GM18505 (cell line): Measurements from ENCODE around the gene AADACL2.
"Not testable (repeated sequence)": the region's sequence is repeated elsewhere in the genome, so short reads cannot be mapped to it uniquely, and the experiment has no call there.

Experiments used
- ATAC-seq: cut with Tn5 transposase; IDR thresholded peaks from one replicate; pipeline ENCODE4 v1.9.1; 2021; ENCODE audit not compliant: unreplicated experiment
- POLR2A ChIP-seq: IDR thresholded peaks from 4 replicates; pipeline ENCODE4 v1.6.1; 2011; ENCODE audit warnings: borderline replicate concordance; ENCODE audit not compliant: insufficient read depth, insufficient read length; ENCODE audit errors: extremely low read depth

The AADACL2 gene

DNA sequence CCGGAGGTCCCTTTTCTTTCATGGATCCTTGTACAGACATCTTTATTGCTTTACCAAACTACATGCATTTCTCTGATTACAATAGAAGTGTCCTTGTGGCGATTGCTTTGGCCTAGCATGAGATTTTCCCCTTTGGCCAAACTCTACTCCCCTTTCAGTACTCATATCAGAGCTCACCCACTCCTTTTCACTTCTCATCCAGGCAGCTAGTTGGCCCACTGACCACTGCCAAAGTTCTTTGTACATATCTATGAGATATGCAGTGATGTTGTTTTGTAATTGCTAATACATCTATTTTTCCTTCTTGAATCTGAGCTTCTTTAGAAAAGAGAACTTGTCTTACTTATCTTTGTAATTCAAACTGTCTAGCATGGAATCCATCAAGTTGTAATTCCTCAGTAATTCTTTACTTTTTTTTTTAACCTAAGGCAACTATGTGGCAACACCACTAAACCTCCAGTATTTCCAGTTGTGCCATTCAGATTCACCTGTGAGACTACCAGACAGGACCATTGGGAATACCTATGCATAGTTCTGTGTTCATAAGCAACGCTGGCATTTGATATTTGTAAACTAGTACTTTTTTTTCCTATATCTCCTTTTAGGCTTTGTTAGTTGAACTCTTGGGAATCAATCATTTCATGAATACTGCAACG lies 39.2 kb downstream of the AADACL2 start:
- no peak for ATAC-seq
- TF ChIP-seq POLR2A: no peak

DNA sequence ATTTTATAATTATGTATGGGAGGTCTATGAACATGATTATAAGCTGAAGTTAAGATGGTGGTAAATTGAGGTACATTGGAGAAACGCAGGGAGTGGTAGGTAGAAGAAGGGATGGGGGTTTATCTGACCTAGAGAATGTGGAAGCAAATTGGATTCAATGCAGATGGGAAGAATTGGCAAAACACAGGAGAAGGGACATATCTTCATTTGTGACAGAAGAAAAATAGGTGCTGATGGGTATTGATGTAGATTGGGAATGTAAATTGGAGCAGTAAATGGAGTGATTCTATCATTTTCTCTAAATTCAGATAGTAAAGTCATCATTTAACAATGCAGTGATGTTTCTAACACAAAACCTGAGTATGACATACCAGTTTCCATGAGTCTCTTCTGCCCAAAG lies 40.5 kb downstream of the AADACL2 start:
- TF ChIP-seq POLR2A: no peak
- no peak for ATAC-seq

DNA sequence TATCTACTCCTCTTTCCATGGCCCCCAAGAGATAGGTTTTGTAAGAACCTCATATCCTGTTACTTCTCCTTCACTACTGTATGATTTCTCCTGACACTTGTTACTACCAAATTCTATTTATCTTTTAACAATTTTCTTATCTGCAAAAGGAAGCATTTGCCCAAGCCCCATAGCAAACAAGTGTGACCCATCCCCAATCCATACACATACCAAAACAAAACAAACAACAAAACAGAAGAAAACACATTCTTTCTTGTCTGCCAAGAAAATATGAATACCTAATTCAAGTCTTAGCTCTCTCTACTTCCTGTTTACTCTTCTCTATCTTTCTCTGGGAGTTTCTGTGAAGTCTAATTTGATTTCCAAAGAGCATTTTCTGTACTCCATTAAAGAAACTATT lies 41.2 kb downstream of the AADACL2 start:
- no peak for ATAC-seq
- TF ChIP-seq POLR2A: no peak

DNA sequence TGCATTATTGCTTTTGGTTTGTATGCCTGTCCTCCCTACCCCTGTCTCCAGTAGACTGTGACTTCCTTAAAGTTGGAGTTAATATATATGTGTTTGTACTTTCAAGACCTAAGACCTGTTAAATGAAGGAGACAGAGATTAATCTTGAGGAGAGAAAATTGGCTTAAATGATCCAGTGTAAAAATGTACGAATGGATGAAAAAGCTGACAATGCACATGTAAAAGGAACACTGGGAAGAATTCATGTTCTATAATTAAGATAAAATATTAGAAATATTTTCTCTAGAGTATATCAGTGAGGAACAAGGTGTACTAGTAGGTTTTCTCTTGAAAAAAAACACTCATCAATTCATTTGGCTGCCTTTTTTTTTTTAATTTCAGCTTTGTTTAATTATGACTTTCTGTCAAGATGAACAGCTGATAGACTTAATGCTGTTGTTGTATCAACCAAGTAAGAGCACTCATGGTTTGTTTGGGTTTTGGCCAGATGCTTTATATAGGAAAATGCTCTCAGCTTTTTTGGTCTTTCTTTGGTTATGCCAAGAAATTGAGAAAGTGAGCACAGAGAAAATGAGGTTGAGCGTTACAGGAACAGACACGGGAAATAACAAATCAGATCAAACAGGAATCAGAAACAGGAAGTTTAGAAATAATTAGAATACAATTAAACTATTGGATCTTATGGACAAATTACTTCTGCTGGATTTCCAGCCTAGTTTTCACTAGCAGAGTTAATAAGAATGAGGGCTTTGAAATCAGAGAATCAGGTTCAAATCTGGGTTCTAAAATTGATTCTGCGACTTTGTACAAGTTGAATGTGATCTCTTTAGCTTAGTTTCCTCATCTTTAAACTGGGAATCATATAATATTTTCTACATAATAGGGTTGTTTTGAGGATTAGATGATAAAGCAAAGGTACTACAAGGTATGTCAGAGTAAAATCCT lies 41.9 kb downstream of the AADACL2 start:
- ATAC-seq: no peak
- no peak for TF ChIP-seq POLR2A

DNA sequence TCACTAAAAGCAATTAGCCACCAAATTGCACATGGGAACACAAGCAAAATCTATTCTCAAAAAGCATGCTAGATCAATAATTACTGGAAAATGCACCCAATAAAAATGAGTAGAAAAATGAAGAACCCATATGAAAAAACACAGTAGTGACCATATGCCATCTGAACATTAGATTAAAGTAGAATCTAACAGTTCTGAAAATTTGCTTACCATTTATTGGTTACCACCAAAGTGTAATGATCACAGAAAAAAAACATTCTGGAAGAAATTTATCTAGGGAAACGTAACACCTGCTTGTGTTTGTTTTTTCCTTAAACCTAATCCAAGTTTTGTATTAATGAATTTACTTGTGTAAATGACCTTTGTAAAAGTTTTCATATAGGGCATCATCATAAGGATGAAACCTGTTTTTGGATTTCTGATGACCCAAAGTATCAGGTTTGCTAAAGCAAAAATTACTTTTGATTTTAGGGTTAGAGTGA lies 42.6 kb downstream of the AADACL2 start:
- no peak for ATAC-seq
- no peak for TF ChIP-seq POLR2A

DNA sequence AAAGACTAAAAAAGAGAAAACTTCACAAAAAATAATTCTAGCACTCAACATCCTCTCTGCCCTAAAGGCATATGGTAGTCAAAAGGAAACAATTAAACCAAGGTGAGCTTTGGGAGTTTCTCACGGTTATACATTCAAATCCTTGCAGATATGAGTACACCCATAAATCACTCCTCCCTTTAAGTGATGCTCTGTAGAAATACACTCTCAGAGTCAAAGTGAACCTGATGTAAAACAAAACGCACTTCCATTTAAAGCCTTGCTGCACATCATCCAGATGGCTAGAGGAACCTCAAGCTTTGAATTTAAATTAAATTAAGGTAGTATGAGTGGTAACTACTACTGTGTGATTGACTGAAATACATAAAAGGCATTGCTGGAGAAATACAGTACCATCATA lies 44.2 kb downstream of the AADACL2 start:
- ATAC-seq: no peak

DNA sequence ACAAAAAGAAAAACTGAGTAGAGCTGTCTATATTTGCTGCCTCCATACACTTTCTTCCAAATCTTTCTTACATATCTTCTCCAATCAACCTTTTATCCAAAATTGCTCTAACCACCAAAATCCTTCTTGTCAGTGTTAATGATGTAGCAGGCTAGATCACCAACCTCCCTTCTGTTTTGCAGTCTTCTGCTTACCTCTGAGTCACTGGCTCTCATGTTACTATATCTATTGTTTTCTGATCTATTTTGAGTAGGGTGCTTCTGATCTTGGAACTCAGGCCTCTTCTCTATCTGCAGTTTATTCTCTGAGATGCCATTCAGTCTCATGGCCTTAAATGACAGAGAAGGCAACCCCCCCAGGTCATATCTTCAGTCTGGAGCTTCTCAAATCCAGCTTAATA lies 53.9 kb downstream of the AADACL2 start:
- ATAC-seq: no peak
- no peak for TF ChIP-seq POLR2A

More for the DNA sequence above, 44.2 kb downstream of the AADACL2 start:
- TF ChIP-seq POLR2A: no peak

DNA sequence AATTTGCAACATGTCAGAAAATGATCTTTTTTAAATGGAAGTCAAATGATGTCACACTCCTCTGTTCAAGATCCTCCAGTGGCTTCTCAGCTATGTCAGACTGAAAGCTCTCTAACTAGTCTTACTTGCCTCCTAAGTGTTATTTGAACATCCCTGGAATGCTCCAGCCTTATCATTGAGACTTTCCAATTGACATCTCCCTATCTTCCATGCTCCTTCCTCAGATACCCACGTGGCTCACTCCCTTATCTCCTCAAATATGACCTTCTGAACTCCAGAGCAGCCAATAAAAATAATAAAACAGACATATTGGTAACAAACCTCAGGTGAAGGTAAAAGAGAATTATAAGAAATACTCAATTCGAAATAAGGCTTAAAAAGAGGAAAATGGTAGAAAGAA lies 54.7 kb downstream of the AADACL2 start:
- no peak for TF ChIP-seq POLR2A
- no peak for ATAC-seq

DNA sequence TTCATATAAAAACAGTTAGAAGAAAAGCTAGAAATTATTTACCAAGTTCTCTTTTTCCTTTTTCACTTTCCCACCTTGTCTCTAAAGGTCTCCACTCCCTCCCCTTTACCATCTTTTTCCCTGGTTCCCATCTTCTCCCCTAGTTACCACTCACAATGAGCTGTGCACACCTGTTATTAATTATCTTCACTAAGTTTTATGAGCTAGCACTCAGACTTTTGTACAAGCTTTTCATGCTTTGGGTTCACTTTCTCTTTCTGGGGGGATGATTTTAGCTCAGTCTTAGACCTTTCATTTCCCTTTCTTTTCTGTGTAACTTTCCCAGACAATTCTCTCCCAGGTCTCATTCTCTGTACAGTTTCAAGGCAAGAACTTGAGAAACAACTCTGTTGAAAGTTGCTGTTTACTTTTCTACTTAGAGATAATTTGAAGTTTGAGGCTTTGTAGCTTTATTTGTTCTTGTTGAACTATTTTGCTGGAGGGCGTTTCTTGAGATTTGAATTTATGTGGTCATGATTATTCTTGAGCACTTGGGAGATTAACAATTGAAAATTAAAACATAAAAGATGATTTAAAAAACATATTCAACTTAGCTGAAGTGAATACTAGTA lies 56.2 kb downstream of the AADACL2 start:
- TF ChIP-seq POLR2A: no peak
- ATAC-seq: no peak

DNA sequence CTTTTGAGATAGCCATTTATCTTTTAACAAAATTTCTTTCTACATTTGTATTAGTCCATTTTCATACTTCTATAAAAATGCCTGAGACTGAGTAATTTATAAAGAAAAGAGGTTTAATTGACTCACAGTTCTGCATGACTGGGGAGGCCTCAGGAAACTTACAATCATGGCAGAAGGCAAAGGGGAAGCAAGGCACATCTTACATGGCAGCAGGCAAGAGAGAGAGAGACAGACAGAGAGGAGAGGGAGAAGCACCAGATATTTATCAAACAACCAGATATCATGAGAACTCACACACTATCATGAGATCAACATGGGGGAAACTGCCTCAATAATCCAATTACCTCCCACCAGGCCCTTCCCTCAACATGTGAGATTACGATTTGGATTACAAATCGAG lies 57.0 kb downstream of the AADACL2 start:
- not testable (repeated sequence) for ATAC-seq

DNA sequence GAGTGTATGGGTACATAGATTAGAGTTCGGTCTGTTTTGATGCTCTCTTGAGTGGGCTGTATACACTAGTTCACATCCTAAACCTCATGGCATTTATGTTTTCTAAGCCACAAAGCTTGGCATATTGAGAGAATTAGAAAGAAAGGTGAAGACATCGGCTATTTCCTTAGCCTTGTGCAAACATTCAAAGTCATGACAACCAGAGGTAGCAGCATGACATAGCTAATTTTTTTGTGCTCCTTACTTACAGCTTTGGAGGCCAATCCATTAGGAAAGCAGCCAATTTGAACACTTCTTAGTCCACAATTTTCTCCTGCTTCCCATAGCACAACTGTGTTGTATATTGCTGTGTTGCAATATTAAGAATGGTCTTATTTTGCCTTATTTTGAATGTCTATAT lies 58.7 kb downstream of the AADACL2 start:
- no peak for ATAC-seq
- no peak for TF ChIP-seq POLR2A

DNA sequence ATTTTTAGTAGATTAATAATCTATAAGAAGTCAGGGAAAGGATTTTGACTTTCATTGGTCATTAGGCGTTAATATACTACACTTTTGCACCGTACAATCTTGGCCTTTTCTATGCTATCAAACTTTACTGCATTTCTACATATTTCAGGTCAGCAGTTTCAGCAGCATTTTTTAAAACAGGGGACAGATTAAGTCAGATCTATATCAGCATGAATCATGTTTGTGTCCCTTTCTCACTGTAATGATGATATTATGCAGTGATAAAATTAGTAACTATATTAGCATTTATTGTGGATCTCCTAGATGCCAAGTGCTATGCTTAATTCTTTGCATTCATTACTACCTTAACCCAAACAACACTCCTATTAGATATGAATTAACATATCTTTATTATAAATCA lies 59.9 kb downstream of the AADACL2 start:
- ATAC-seq: no peak
- no peak for TF ChIP-seq POLR2A

DNA sequence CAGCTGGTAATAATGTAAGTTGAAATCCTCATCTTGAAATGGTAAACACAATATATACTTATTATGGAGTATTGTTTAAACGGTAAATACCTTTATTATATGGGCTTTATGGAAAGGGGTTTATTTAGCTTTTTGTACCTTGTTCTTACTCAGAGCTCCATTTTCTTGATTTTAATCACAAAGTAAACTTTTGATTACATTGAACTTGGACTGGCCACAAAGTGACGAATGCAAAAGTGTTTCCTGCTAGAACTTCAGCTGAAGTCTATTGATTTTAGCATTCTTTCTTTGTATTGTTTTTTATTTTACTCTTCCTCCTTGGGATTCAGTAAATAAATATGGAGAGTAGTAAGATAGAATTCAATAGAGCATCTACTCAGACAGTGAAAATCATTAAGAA lies 60.4 kb downstream of the AADACL2 start:
- no peak for TF ChIP-seq POLR2A
- no peak for ATAC-seq

DNA sequence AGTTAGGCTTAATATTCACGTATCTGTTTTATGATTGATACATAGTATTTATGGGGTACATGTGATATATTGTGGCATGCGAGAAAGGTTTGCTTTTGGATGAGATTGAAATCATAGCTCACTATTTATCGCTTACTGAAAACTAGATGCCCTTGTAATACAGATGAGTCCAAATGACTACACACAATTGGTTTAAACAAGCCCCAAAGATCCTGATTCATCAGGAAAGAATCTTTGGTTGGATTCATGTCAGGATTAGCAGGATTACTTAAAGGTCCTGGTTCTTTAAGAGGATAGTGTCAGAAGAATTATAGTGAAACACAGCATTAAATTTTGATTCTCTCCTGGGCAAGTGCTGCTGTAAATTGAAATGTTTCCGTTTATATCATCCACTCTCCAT lies 61.5 kb downstream of the AADACL2 start:
- no peak for TF ChIP-seq POLR2A
- no peak for ATAC-seq
